Measurements from ENCODE around the gene ELL3.
"Not testable (repeated sequence)": the region's sequence is repeated elsewhere in the genome, so short reads cannot be mapped to it uniquely, and the experiment has no call there.

Gene ELL3

GRCh38 chr15:43776718-43777266, at the start of gene ELL3:
Gene ELL3, minus strand, starts transcription at chr15:43776966. Its CDS starts 65 bp downstream, at chr15:43776901.
- DNase-seq: peak; percentile 89

- no peak for DNase-seq
Measured at GRCh38 chr15:43826029-43826507, 49.3 kb upstream of the ELL3 start.

GRCh38 chr15:43825305-43825704, 48.5 kb upstream of the ELL3 start:
- DNase-seq: not testable (repeated sequence)

- peak; percentile 98 for DNase-seq
Measured at GRCh38 chr15:43824302-43825246, 47.8 kb upstream of the ELL3 start, which contains the start of gene MFAP1. Gene MFAP1, minus strand, starts transcription at chr15:43824690. Its CDS starts 121 bp downstream, at chr15:43824569.

GRCh38 chr15:43821505-43821904, 44.7 kb upstream of the ELL3 start:
- no peak for DNase-seq

- DNase-seq: not testable (repeated sequence)
Measured at GRCh38 chr15:43815064-43815463, 38.3 kb upstream of the ELL3 start.

GRCh38 chr15:43808960-43809678, 32.4 kb upstream of the ELL3 start:
- peak; percentile 82 for DNase-seq

GRCh38 chr15:43808435-43808950, 31.7 kb upstream of the ELL3 start:
- DNase-seq: no peak

- not testable (repeated sequence) for DNase-seq
Measured at GRCh38 chr15:43802676-43803075, 25.9 kb upstream of the ELL3 start.

GRCh38 chr15:43800286-43801141, 23.7 kb upstream of the ELL3 start, which contains the start of gene HYPK:
Gene HYPK, plus strand, starts transcription at chr15:43800599. Its CDS starts 24 bp downstream, at chr15:43800623.
- DNase-seq: peak; percentile 90

- DNase-seq: no peak
Measured at GRCh38 chr15:43799945-43800285, 23.1 kb upstream of the ELL3 start, which contains the start of gene SERINC4. Gene SERINC4, minus strand, starts transcription at chr15:43800220. Its CDS starts 234 bp downstream, at chr15:43799986.

GRCh38 chr15:43799209-43799944, 22.6 kb upstream of the ELL3 start:
- no peak for DNase-seq

- DNase-seq: no peak
Measured at GRCh38 chr15:43796566-43796965, 19.8 kb upstream of the ELL3 start.

GRCh38 chr15:43795997-43796396, 19.2 kb upstream of the ELL3 start:
- no peak for DNase-seq

GRCh38 chr15:43795197-43795596, 18.4 kb upstream of the ELL3 start:
- no peak for DNase-seq

GRCh38 chr15:43794269-43795037, 17.7 kb upstream of the ELL3 start:
- no peak for DNase-seq

- DNase-seq: no peak
Measured at GRCh38 chr15:43793647-43794046, 16.9 kb upstream of the ELL3 start.

- DNase-seq: peak; percentile 73
Measured at GRCh38 chr15:43792761-43793476, 16.2 kb upstream of the ELL3 start.

- peak; percentile 100 for DNase-seq
Measured at GRCh38 chr15:43791993-43792760, 15.4 kb upstream of the ELL3 start, which contains the start of gene SERF2. Gene SERF2, plus strand, starts transcription at chr15:43792320. Its CDS starts 57 bp downstream, at chr15:43792377.

Measured in suppressor macrophage treated with lipopolysaccharide for 4 hours (primary cell).